AG09309 (cell line): ENCODE measurements around the gene HOXB3.

Experiments used
- DNase-seq: peaks from one replicate; pipeline ENCODE4 v3.0.0-alpha.2; 2010; ENCODE audit warnings: low read depth
- H3K4me3 ChIP-seq: 2 replicates; pipeline ENCODE4 v1.5.1; 2011; ENCODE audit warnings: mild to moderate bottlenecking, low read depth, low read length, moderate library complexity; ENCODE audit not compliant: control insufficient read depth
- CTCF ChIP-seq: IDR thresholded peaks from 2 replicates; pipeline ENCODE4 v1.5.1; 2011; ENCODE audit warnings: mild to moderate bottlenecking, low read depth, low read length, inconsistent platforms; ENCODE audit not compliant: insufficient read depth, control insufficient read depth; ENCODE audit errors: missing control alignments

HOXB3 gene

GRCh38 chr17:48517478-48517877 lies 72.6 kb downstream of the HOXB3 start:
- no peak overlapping the region for H3K4me3 ChIP-seq
- no peak for DNase-seq
- no peak for TF ChIP-seq CTCF

GRCh38 chr17:48515925-48516900 lies 73.8 kb downstream of the HOXB3 start:
- no peak overlapping the region for H3K4me3 ChIP-seq
- DNase-seq: no peak
- no peak for TF ChIP-seq CTCF

GRCh38 chr17:48514477-48514876 lies 75.6 kb downstream of the HOXB3 start:
- DNase-seq: no peak
- no peak overlapping the region for H3K4me3 ChIP-seq
- TF ChIP-seq CTCF: no peak

GRCh38 chr17:48513666-48514455 lies 76.2 kb downstream of the HOXB3 start:
- H3K4me3 ChIP-seq: no peak overlapping the region
- no peak for DNase-seq
- no peak for TF ChIP-seq CTCF

GRCh38 chr17:48513097-48513496 lies 76.9 kb downstream of the HOXB3 start:
- DNase-seq: no peak
- TF ChIP-seq CTCF: no peak
- no peak overlapping the region for H3K4me3 ChIP-seq

GRCh38 chr17:48510761-48511604 lies 79.1 kb downstream of the HOXB3 start:
- TF ChIP-seq CTCF: no peak
- peak; percentile 61 for DNase-seq
- H3K4me3 ChIP-seq: no peak overlapping the region
